OCI-M1 (cell line): Measurements from ENCODE around the gene SLTM.
"Not testable (repeated sequence)": the region's sequence is repeated elsewhere in the genome, so short reads cannot be mapped to it uniquely, and the experiment has no call there.

Experiments used
- DNase-seq: peaks from one replicate; lab custom pipeline; 2025; lab: John Stamatoyannopoulos, UW

The SLTM gene

GRCh38 chr15:58926823-58927222, 6.7 kb downstream of the SLTM start:
- DNase-seq: no peak

GRCh38 chr15:58924327-58924726, 9.2 kb downstream of the SLTM start:
- peak; percentile 22 for DNase-seq

GRCh38 chr15:58923696-58924300, 9.7 kb downstream of the SLTM start:
- DNase-seq: no peak

- DNase-seq: no peak
Measured at GRCh38 chr15:58923284-58923683, 10.2 kb downstream of the SLTM start.

GRCh38 chr15:58921267-58921790, 12.2 kb downstream of the SLTM start:
- DNase-seq: no peak

- DNase-seq: not testable (repeated sequence)
Measured at GRCh38 chr15:58920447-58920846, 13.0 kb downstream of the SLTM start.

GRCh38 chr15:58919232-58919631, 14.2 kb downstream of the SLTM start:
- DNase-seq: no peak

GRCh38 chr15:58918239-58918638, 15.2 kb downstream of the SLTM start:
- no peak for DNase-seq

GRCh38 chr15:58917613-58918129, 15.8 kb downstream of the SLTM start:
- not testable (repeated sequence) for DNase-seq

GRCh38 chr15:58916962-58917361, 16.5 kb downstream of the SLTM start:
- no peak for DNase-seq

GRCh38 chr15:58910456-58910855, 23.0 kb downstream of the SLTM start:
- no peak for DNase-seq

- no peak for DNase-seq
Measured at GRCh38 chr15:58909616-58910015, 23.9 kb downstream of the SLTM start.

- no peak for DNase-seq
Measured at GRCh38 chr15:58908550-58909309, 24.7 kb downstream of the SLTM start.

GRCh38 chr15:58900631-58901030, 32.8 kb downstream of the SLTM start:
- no peak for DNase-seq

- no peak for DNase-seq
Measured at GRCh38 chr15:58898150-58898680, 35.3 kb downstream of the SLTM start.

- DNase-seq: no peak
Measured at GRCh38 chr15:58889363-58889762, 44.1 kb downstream of the SLTM start.

GRCh38 chr15:58886921-58887320, 46.6 kb downstream of the SLTM start:
- no peak for DNase-seq

- DNase-seq: not testable (repeated sequence)
Measured at GRCh38 chr15:58883926-58884325, 49.6 kb downstream of the SLTM start.

- no peak for DNase-seq
Measured at GRCh38 chr15:58882243-58882642, 51.2 kb downstream of the SLTM start.

- no peak for DNase-seq
Measured at GRCh38 chr15:58880320-58880719, 53.2 kb downstream of the SLTM start.

- no peak for DNase-seq
Measured at GRCh38 chr15:58877999-58878825, 55.3 kb downstream of the SLTM start.
